ENCODE data around the gene POU2F2.

POU2F2 gene

DNA sequence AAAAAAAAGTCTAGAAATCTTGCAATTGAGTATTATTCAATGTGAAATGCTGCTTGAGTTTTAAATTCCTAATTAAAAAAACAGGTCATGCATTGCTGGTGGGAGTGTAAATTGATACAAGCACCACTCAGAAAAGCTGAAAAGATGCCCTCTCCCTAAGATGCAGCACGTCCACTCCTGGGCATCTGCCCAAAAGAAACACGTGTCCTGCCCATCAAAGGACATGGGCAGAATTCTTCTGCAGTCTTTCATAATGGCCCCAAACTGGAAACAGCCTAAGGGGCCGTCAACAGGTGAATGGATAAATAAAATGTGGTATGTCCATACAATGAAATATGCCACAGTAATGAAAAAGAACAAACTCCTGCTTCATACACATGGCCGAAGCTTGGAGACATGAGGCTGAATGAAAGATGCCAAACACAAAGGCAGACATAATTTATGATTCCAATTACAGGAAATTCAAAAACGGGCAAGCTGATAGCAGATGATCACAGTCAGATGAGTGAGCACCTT lies 7.8 kb downstream of the POU2F2 start:
- TF ChIP-seq, protein P1, sequence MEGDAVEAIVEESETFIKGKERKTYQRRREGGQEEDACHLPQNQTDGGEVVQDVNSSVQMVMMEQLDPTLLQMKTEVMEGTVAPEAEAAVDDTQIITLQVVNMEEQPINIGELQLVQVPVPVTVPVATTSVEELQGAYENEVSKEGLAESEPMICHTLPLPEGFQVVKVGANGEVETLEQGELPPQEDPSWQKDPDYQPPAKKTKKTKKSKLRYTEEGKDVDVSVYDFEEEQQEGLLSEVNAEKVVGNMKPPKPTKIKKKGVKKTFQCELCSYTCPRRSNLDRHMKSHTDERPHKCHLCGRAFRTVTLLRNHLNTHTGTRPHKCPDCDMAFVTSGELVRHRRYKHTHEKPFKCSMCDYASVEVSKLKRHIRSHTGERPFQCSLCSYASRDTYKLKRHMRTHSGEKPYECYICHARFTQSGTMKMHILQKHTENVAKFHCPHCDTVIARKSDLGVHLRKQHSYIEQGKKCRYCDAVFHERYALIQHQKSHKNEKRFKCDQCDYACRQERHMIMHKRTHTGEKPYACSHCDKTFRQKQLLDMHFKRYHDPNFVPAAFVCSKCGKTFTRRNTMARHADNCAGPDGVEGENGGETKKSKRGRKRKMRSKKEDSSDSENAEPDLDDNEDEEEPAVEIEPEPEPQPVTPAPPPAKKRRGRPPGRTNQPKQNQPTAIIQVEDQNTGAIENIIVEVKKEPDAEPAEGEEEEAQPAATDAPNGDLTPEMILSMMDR (IDR thresholded peaks at IDR 0.05; ENCODE audit: insufficient read depth, low read depth, low read length, missing control alignments) = no peak
- no peak for DNase-seq (ENCODE audit: low read depth)

DNA sequence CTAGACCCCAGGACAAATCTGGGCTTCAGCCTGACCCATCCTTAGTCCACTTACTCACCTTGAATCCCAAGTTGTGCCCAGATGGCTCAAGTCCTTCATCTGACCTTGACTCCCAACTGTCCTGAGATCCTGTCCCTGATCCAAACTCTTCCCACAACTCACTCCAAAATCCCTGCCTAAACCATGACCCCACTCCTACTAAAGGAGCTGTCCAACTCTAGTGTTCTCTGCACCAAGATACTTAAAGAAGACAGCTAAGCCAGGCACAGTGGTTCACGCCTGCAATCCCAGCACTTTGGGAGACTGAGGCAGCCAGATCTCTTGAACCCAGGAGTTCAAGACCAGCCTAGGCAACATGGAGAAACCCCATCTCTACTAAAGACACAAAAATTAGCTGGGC lies 8.5 kb downstream of the POU2F2 start:
- TF ChIP-seq, protein P1 (IDR thresholded peaks at IDR 0.05; ENCODE audit: insufficient read depth, low read depth, low read length, missing control alignments) = no peak
- H3K4me3 ChIP-seq (ENCODE audit: low read length) = no peak overlapping the region
- DNase-seq (ENCODE audit: low read depth) = no peak

More for the DNA sequence above, 7.8 kb downstream of the POU2F2 start:
- no peak overlapping the region for H3K4me3 ChIP-seq (ENCODE audit: low read length)

DNA sequence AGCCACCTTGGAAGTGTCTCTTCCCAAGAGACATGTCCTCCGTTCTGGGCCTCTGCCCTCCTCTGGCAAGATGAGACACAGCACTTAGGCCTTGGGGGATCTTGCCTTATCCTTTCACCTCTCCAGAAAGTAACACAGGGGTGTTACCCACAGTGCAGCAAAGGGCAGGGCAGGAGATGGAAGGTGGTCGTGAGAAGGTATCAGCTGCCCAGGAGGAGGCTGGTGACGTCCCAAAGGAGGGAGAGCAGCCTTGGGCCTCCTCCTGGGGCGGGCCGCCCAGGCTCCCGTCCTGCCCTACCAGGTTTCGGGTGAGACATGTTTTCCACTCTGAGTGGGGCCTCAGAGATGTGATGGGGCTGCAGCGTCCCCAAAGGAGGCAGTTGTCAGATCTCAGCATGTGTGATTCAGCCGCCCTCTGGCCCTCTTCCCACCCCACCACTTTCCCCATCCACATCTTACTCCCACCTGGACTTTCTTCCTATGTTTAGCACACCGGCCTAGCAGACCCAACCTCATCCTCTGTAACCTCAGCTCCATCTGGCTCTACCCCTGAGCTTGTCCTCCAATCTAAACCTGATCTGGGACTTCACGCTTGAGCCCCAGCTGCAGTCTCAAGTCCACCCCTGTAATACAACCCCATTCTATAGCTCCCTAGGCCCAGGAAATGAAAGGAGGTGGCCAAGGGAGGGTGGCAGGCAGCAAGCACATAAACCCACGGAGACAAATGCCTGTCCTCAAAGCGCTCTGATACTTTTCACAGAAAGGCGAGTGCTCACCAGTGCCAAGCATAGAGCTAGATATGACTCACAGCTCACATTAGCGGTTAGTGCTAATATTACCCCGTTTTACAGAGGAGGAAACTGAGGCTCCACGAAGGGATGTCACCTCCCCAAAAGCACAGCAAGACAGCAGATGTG lies 9.3 kb downstream of the POU2F2 start:
- TF ChIP-seq, protein P1 (IDR thresholded peaks at IDR 0.05; ENCODE audit: insufficient read depth, low read depth, low read length, missing control alignments) = peak; percentile 4
- no peak overlapping the region for H3K4me3 ChIP-seq (ENCODE audit: low read length)
- DNase-seq (ENCODE audit: low read depth) = no peak

DNA sequence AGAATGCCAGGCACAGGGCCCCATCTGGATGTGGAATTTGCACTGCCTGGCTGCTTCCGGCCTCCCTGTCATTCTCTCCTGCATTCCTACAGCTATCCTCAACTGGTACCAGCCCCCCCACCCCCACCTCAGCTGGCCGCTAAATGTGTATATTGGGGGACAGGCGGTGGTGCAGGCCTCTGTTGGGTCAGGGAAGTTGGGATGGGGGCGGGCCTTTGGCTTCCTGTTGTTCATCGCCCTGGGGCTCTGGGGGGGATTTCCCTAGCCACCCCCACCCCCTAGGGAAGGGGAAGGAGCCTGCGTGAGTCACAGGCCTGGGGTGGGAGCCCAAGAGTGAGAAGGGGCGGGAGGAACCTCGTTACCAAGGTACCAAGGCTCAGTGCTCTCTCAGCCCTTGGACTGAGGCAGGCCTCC lies 10.6 kb downstream of the POU2F2 start:
- TF ChIP-seq, protein P1 (IDR thresholded peaks at IDR 0.05; ENCODE audit: insufficient read depth, low read depth, low read length, missing control alignments) = no peak
- H3K4me3 ChIP-seq (ENCODE audit: low read length) = no peak overlapping the region
- peak; percentile 89 for DNase-seq (ENCODE audit: low read depth)

DNA sequence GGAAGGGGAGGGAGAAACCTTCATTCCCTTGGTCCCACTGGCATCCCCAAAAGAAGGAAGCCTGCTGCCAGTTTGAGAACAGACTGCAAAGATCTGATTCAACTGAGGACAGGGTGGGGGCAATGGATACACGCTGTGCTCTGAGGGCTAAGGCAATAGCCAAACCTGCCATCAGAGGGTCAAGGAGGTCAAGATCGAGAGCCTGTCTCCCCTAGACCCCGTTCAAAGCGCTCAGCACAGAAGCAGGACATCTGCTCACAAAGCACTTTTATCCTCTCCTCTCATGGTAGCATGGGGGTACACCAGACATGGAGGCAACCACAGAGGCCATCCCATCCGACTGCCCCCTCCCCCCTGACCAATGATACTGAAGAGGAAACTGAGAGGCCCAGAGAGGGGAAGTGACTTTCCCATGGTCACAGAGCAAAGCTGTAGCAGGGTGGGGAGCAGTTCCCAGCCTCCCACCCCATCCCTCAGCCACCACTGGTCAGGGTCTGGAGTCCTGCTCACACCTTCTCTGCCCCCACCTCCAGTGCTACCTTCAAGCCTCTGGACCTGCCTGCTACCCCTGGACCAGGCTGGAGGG lies 11.1 kb downstream of the POU2F2 start:
- TF ChIP-seq, protein P1 (IDR thresholded peaks at IDR 0.05; ENCODE audit: insufficient read depth, low read depth, low read length, missing control alignments) = no peak
- no peak for DNase-seq (ENCODE audit: low read depth)
- H3K4me3 ChIP-seq (ENCODE audit: low read length) = no peak overlapping the region

DNA sequence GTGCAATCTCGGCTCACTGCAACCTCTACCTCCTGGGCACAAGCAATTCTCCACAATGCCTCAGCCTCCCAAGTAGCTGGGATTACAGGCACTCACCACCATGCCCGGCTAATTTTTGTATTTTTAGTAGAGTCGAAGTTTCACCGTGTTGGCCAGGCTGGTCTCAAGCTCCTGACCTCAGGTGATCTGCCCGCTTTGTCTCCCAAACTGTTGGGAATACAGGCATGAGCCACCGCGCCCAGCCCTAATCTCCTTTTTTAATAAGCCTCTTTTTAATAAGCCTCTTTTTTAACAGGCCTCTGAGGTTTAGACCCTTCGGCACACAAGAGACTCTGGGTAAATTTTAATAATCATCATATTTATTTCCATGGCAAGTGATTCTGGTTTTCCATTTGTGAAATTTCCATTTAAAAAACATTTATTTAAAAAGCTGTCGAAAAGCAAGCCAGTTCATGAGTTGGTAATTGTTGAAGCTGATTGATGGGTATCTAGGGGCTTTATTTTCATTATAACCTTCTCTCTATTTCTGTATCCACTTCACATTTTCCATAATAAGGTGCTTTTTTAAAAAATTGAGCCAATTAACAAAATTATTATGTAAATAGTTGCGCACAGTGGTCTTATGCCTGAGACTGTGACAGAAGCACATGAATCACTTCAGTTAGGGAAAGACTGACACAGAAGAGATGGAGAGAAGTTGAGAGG lies 11.8 kb downstream of the POU2F2 start:
- no peak for DNase-seq (ENCODE audit: low read depth)
- no peak overlapping the region for H3K4me3 ChIP-seq (ENCODE audit: low read length)

More for the DNA sequence above, 11.8 kb downstream of the POU2F2 start:
- TF ChIP-seq, protein P1 (IDR thresholded peaks at IDR 0.05; ENCODE audit: insufficient read depth, low read depth, low read length, missing control alignments) = no peak
